HepG2 (cell line): Measurements from ENCODE around the gene RNASE8. TPM values are rescaled to one million over a fixed set of nuclear protein-coding genes. Genes with fewer than 3 reads are reported as not detected.
A peak's percentile ranks its signal among the peaks of the same experiment; 100 is the strongest.

ENCODE experiments used
- CBX5 ChIP-seq: sonication (generic); formaldehyde crosslinking; IDR thresholded peaks from 2 replicates; pipeline ENCODE4 v1.4.0; 2020; ENCODE audit warnings: missing genetic modification reagents, borderline replicate concordance
- DMAP1 ChIP-seq: IDR thresholded peaks from 2 replicates; pipeline ENCODE4 v1.6.1; 2016
- HDAC2 ChIP-seq: sonication (generic); formaldehyde crosslinking; IDR thresholded peaks from 2 replicates; pipeline ENCODE4 v1.4.0; 2020; ENCODE audit warnings: missing genetic modification reagents
- HMGA1 ChIP-seq: sonication (generic); formaldehyde crosslinking; conservative IDR thresholded peaks from 2 replicates; pipeline ENCODE4 v1.4.0; 2020; ENCODE audit warnings: missing genetic modification reagents
- HNRNPL ChIP-seq: fragments of 200-400 bp; formaldehyde crosslinking; IDR thresholded peaks from 2 replicates; pipeline ENCODE4 v1.6.1; 2017; ENCODE audit warnings: mild to moderate bottlenecking, low read depth, low read length
- KLF13 ChIP-seq: sonication (generic); formaldehyde crosslinking; IDR thresholded peaks from 2 replicates; pipeline ENCODE4 v1.4.0; 2020; ENCODE audit warnings: mild to moderate bottlenecking, missing genetic modification reagents
- PLRG1 ChIP-seq: fragments of 450-650 bp; conservative IDR thresholded peaks from 2 replicates; pipeline ENCODE4 v1.6.1; 2016
- RNF2 ChIP-seq: fragments of 450-650 bp; conservative IDR thresholded peaks from 2 replicates; pipeline ENCODE4 v1.6.1; 2016; ENCODE audit warnings: low read depth
- RXRB ChIP-seq: IDR thresholded peaks from 2 replicates; pipeline ENCODE4 v1.6.1; 2016; ENCODE audit warnings: borderline replicate concordance, missing genetic modification reagents, missing compliant biosample characterization
- SMAD1 ChIP-seq: sonication (generic); formaldehyde crosslinking; IDR thresholded peaks from 2 replicates; pipeline ENCODE4 v1.4.0; 2020; ENCODE audit warnings: missing genetic modification reagents, low read depth, mild to moderate bottlenecking, borderline replicate concordance
- THYN1 ChIP-seq: sonication (generic); formaldehyde crosslinking; IDR thresholded peaks from 2 replicates; pipeline ENCODE4 v1.8.1; 2023; ENCODE audit warnings: low read depth, mild to moderate bottlenecking, moderate library complexity, missing genetic modification reagents, borderline replicate concordance
- YEATS2 ChIP-seq: sonication (generic); formaldehyde crosslinking; IDR thresholded peaks from 2 replicates; pipeline ENCODE4 v1.4.0; 2020; ENCODE audit warnings: missing genetic modification reagents, borderline replicate concordance
- ZBTB21 ChIP-seq: sonication (generic); formaldehyde crosslinking; IDR thresholded peaks from 2 replicates; pipeline ENCODE4 v1.4.0; 2020; ENCODE audit warnings: missing genetic modification reagents
- ZKSCAN1 ChIP-seq: fragments of 150-350 bp; IDR thresholded peaks from 2 replicates; pipeline ENCODE4 v1.6.1; 2014; ENCODE audit warnings: low read length
- ZNF382 ChIP-seq: sonication (generic); formaldehyde crosslinking; IDR thresholded peaks from 2 replicates; pipeline ENCODE4 v1.5.0; 2020; ENCODE audit warnings: missing genetic modification reagents, mild to moderate bottlenecking, borderline replicate concordance
- ZNF674 ChIP-seq: sonication (generic); formaldehyde crosslinking; IDR thresholded peaks from 2 replicates; pipeline ENCODE4 v1.5.0; 2020; ENCODE audit warnings: low read depth, mild to moderate bottlenecking, missing genetic modification reagents
- ZNF720 ChIP-seq: sonication (generic); formaldehyde crosslinking; IDR thresholded peaks from 2 replicates; pipeline ENCODE4 v1.4.0; 2020; ENCODE audit warnings: missing genetic modification reagents
- polyA plus RNA-seq, 8 experiments: library from polyadenylated mRNA; depleted of rRNA in 3 of 8; stranded (reverse) in 7 of 8; unstranded in 1 of 8; fragments of >200 nt; fragmentation: Illumina TruSeq in 4 of 8; extraction: Trizol in 4 of 8; gene quantifications; 2 replicates each; pipeline versions ENCODE4 v1.2.1 to v1.2.3, GENCODE V29; 2011 to 2016; ENCODE audit warnings: low read depth in 4 of 8, missing spikeins in 1 of 8, mixed read lengths in 1 of 8; ENCODE audit not compliant: insufficient read depth in 1 of 8
- total RNA-seq, 5 experiments: library from RNA; depleted of rRNA; stranded (reverse); fragments of >200 nt; fragmentation: Illumina TruSeq; extraction: Trizol; gene quantifications; 2 replicates each; pipeline ENCODE4 v1.2.3, GENCODE V29; 2016; ENCODE audit warnings: low read depth in 1 of 5
- TF ChIP-seq, protein P1 (sequence below): sonication (generic); formaldehyde crosslinking; IDR thresholded peaks from 2 replicates; pipeline ENCODE4 v1.5.0; 2020; ENCODE audit warnings: missing genetic modification reagents
- TF ChIP-seq, protein P2 (sequence below): sonication (generic); IDR thresholded peaks from 2 replicates; pipeline ENCODE4 v1.6.1; 2016; ENCODE audit warnings: low read depth, borderline replicate concordance
- TF ChIP-seq, protein P3 (sequence below): sonication (generic); formaldehyde crosslinking; IDR thresholded peaks from 2 replicates; pipeline ENCODE4 v1.5.0; 2020; ENCODE audit warnings: missing genetic modification reagents, mild to moderate bottlenecking, borderline replicate concordance
- TF ChIP-seq, protein P4 (sequence below): IDR thresholded peaks from 2 replicates; pipeline ENCODE4 v1.6.1; 2016; ENCODE audit warnings: missing biosample characterization, missing genetic modification reagents, low read depth
- TF ChIP-seq, protein P5 (sequence below): sonication (generic); formaldehyde crosslinking; IDR thresholded peaks from 2 replicates; pipeline ENCODE4 v1.8.1; 2023; ENCODE audit warnings: missing genetic modification reagents, inconsistent platforms, borderline replicate concordance
- TF ChIP-seq, protein P6 (sequence below): sonication (generic); formaldehyde crosslinking; IDR thresholded peaks from 2 replicates; pipeline ENCODE4 v1.4.0; 2020; ENCODE audit warnings: low read depth, mild to moderate bottlenecking, missing genetic modification reagents

The RNASE8 gene
- total and polyA plus RNA-seq, 2 of the 13 experiments (the other 11 are each of a cell fraction or from before 2014, with no cell fraction given) = not detected

DNA sequence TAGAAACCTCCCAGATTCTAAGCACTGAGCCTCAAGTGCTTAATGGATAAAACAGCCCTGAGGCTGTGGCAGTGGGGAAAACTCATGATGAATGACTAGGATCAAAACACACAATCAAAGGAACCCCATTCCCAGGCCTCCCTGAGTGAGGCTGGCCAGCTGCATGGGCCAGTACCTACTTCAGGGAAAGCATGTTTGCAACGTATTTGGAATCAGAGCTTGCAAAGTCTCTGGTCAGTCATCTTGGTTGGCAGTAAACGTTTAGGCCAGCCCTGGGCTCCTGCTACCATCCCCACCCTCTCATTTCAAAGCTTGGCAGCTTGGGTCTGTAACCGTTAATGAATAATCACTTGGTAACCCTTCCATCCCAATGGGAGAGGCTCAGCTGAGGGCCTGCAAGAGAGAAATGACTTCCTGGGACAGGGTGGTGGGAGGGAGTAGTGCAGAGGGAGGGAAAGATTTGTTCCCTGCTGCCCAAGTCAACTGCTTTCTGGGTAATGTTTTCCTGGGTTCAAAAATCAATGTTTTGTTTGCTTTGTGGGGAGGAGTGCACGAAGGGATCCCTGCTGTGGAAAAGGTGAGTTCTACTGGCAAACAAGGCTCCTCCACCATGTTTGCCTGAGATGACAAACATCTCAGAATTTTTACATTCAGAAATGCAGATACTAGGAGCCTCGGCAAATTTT is 2.0 kb upstream of the RNASE8 start (continued):
- TF ChIP-seq, protein P1, sequence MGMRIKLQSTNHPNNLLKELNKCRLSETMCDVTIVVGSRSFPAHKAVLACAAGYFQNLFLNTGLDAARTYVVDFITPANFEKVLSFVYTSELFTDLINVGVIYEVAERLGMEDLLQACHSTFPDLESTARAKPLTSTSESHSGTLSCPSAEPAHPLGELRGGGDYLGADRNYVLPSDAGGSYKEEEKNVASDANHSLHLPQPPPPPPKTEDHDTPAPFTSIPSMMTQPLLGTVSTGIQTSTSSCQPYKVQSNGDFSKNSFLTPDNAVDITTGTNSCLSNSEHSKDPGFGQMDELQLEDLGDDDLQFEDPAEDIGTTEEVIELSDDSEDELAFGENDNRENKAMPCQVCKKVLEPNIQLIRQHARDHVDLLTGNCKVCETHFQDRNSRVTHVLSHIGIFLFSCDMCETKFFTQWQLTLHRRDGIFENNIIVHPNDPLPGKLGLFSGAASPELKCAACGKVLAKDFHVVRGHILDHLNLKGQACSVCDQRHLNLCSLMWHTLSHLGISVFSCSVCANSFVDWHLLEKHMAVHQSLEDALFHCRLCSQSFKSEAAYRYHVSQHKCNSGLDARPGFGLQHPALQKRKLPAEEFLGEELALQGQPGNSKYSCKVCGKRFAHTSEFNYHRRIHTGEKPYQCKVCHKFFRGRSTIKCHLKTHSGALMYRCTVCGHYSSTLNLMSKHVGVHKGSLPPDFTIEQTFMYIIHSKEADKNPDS = no peak; the same call in 1 of the 2 replicates
- TF ChIP-seq HMGA1 (CRISPR knock-in tag) = no peak
- TF ChIP-seq, protein P2, sequence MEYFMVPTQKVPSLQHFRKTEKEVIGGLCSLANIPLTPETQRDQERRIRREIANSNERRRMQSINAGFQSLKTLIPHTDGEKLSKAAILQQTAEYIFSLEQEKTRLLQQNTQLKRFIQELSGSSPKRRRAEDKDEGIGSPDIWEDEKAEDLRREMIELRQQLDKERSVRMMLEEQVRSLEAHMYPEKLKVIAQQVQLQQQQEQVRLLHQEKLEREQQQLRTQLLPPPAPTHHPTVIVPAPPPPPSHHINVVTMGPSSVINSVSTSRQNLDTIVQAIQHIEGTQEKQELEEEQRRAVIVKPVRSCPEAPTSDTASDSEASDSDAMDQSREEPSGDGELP = peak; percentile 92; the same call in 1 of the 2 replicates
- TF ChIP-seq ZNF720 = no peak
- TF ChIP-seq HDAC2 (CRISPR knock-in tag) = peak; percentile 95
- no peak for TF ChIP-seq THYN1 (CRISPR knock-in tag)
- no peak for TF ChIP-seq HNRNPL
- TF ChIP-seq, protein P3, sequence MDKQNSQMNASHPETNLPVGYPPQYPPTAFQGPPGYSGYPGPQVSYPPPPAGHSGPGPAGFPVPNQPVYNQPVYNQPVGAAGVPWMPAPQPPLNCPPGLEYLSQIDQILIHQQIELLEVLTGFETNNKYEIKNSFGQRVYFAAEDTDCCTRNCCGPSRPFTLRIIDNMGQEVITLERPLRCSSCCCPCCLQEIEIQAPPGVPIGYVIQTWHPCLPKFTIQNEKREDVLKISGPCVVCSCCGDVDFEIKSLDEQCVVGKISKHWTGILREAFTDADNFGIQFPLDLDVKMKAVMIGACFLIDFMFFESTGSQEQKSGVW (CRISPR knock-in tag) = no peak; the same call in 1 of the 2 replicates
- no peak for TF ChIP-seq ZNF674 (CRISPR knock-in tag)
- peak; percentile 34; the same call in 1 of the 2 replicates for TF ChIP-seq CBX5 (CRISPR knock-in tag)
- TF ChIP-seq, protein P4, sequence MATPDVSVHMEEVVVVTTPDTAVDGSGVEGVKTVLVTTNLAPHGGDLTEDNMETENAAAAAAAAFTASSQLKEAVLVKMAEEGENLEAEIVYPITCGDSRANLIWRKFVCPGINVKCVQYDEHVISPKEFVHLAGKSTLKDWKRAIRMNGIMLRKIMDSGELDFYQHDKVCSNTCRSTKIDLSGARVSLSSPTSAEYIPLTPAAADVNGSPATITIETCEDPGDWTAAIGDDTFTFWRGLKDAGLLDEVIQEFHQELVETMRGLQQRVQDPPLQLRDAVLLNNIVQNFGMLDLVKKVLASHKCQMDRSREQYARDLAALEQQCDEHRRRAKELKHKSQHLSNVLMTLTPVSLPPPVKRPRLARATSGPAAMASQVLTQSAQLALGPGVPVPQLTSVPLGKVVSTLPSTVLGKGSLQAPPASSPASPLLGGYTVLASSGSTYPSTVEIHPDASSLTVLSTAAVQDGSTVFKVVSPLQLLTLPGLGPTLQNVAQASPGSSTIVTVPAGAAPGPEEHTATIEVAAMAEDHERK (CRISPR knock-in tag) = no peak
- peak; percentile 86 for TF ChIP-seq RXRB (CRISPR knock-in tag)
- TF ChIP-seq, protein P5, sequence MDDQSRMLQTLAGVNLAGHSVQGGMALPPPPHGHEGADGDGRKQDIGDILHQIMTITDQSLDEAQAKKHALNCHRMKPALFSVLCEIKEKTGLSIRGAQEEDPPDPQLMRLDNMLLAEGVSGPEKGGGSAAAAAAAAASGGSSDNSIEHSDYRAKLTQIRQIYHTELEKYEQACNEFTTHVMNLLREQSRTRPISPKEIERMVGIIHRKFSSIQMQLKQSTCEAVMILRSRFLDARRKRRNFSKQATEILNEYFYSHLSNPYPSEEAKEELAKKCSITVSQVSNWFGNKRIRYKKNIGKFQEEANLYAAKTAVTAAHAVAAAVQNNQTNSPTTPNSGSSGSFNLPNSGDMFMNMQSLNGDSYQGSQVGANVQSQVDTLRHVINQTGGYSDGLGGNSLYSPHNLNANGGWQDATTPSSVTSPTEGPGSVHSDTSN (CRISPR knock-in tag) = peak; percentile 56; the same call in 1 of the 2 replicates
- no peak for TF ChIP-seq RNF2
- peak; percentile 71; the same call in 1 of the 2 replicates for TF ChIP-seq SMAD1 (CRISPR knock-in tag)
- TF ChIP-seq DMAP1 (CRISPR knock-in tag) = peak; percentile 62; the same call in 1 of the 2 replicates
- TF ChIP-seq PLRG1 = no peak
- TF ChIP-seq, protein P6, sequence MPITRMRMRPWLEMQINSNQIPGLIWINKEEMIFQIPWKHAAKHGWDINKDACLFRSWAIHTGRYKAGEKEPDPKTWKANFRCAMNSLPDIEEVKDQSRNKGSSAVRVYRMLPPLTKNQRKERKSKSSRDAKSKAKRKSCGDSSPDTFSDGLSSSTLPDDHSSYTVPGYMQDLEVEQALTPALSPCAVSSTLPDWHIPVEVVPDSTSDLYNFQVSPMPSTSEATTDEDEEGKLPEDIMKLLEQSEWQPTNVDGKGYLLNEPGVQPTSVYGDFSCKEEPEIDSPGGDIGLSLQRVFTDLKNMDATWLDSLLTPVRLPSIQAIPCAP (CRISPR knock-in tag) = no peak
- no peak for TF ChIP-seq ZBTB21 (CRISPR knock-in tag)
- no peak for TF ChIP-seq ZKSCAN1
- TF ChIP-seq ZNF382 (CRISPR knock-in tag) = no peak
- TF ChIP-seq YEATS2 = peak; percentile 83; the same call in 1 of the 2 replicates
- TF ChIP-seq KLF13 (CRISPR knock-in tag) = no peak
